Heart left ventricle (tissue), 16 donors: ENCODE results near the gene C18orf32. TPM values are rescaled to one million over a fixed set of nuclear protein-coding genes. Genes with fewer than 3 reads are reported as not detected.
A peak's percentile ranks its signal among the peaks of the same experiment; 100 is the strongest.
"Not testable (repeated sequence)": the region's sequence is repeated elsewhere in the genome, so short reads cannot be mapped to it uniquely, and the experiment has no call there.

Experiments used
- ATAC-seq, 4 donors: fragments of 200-7000 bp; cut with Tn5 transposase; one replicate each; pipeline ENCODE4 v1.9.1; 2020 to 2022; ENCODE audit warnings: moderate library complexity in 4 of 4, mild to moderate bottlenecking in 3 of 4, moderate number of reproducible peaks in 1 of 4
- DNase-seq, 5 donors: peaks; one replicate each; pipeline ENCODE4 v3.0.0-alpha.2; 2020
- H3K27ac ChIP-seq, 12 donors: fragments of 200-600 bp; sonication (generic) in 4 of 12; one replicate each; pipeline versions ENCODE4 v1.5.0 to v1.8.0; 2016 to 2022; ENCODE audit warnings: mild to moderate bottlenecking in 2 of 12
- H3K27me3 ChIP-seq, 9 donors: fragments of 200-600 bp; sonication (generic) in 2 of 9; one replicate each; pipeline versions ENCODE4 v1.5.1 to v1.8.0; 2016 to 2022; ENCODE audit warnings: mild to moderate bottlenecking in 3 of 9
- H3K36me3 ChIP-seq, 9 donors: fragments of 200-600 bp; sonication (generic) in 2 of 9; one replicate each; pipeline versions ENCODE4 v1.5.0 to v1.8.0; 2018 to 2022; ENCODE audit warnings: mild to moderate bottlenecking in 2 of 9
- H3K4me1 ChIP-seq, 12 donors: fragments of 200-600 bp; sonication (generic) in 4 of 12; one replicate each; pipeline versions ENCODE4 v1.5.0 to v1.8.0; 2016 to 2022; ENCODE audit warnings: mild to moderate bottlenecking in 3 of 12
- H3K4me3 ChIP-seq, 12 donors: fragments of 200-600 bp; sonication (generic) in 4 of 12; one replicate each; pipeline versions ENCODE4 v1.5.0 to v1.8.0; 2017 to 2022; ENCODE audit warnings: mild to moderate bottlenecking in 9 of 12, moderate library complexity in 4 of 12
- H3K9me3 ChIP-seq, 12 donors: fragments of 200-600 bp; sonication (generic) in 4 of 12; one replicate each; pipeline versions ENCODE4 v1.5.0 to v1.8.0; 2016 to 2022; ENCODE audit warnings: mild to moderate bottlenecking in 1 of 12
- CTCF ChIP-seq, 12 donors: fragments of 200-600 bp; sonication (generic) in 4 of 12; IDR thresholded peaks; one replicate each; pipeline versions ENCODE4 v1.5.0 to v1.8.0; 2018 to 2022; ENCODE audit warnings: antibody characterized with exemption in 12 of 12, mild to moderate bottlenecking in 5 of 12
- POLR2A ChIP-seq, 2 donors: fragments of 450-650 bp; IDR thresholded peaks; one replicate each; pipeline ENCODE4 v1.6.1; 2017; ENCODE audit warnings: antibody characterized with exemption in 2 of 2, mild to moderate bottlenecking in 2 of 2, moderate library complexity in 2 of 2
- WGBS, 4 donors: extraction: QIAGEN DNeasy Blood & Tissue Kit in 2 of 4; methylation state at CpG; one replicate each; pipeline versions ENCODE4 v1.1.5 to v1.1.7; 2013 to 2018; 5-methylcytosine and 5-hydroxymethylcytosine counted together
- intact Hi-C, 10 donors: fragments of 100-400 bp; cut with DNase I; formaldehyde crosslinking; loops; one replicate each; pipeline versions ENCODE4 v1.11.1 to v1.14.2; 2022
- polyA plus RNA-seq, 2 donors: library from polyadenylated mRNA; stranded (reverse); fragments of 200-250 nt; gene quantifications; one replicate each; pipeline ENCODE4 v1.2.3, GENCODE V29; 2013
- total RNA-seq, 9 donors: library from RNA; depleted of rRNA in 2 of 9; stranded (reverse); fragments of >200 nt in 2 of 9; fragmentation: NEBNext Ultra II Directional in 3 of 9; extraction: Animal tissue kit (Norgen Biotek cat#: 25700) in 3 of 9; gene quantifications; one replicate each; pipeline versions ENCODE4 v1.1.0 to v1.2.4, GENCODE V29; 2016 to 2023
- donor health status: ischemic (EF 13 %, LVEDD 7.1; RV severe dilation, severe dysfunction).
- donor health status: healthy with polysubstance abuse.
- donor health status: DM: no; HTN: yes; CAD: no.
- donor health status: DM: no; HTN: no; CAD: no.
- donor health status: ischemic (EF 25% LVEDD 6.9; RV normal size, moderate dysfunction).
- donor health status: ischemic (EF 25% LVEDD 5.7; RV mildly dilated, moderate dysfunction).
- donor health status: healthy.
- donor health status: DM: yes; HTN: yes; CAD: no.
- donor health status: ischemic (EF 35%, LVEDD 5.7; RV mildly dilated, moderate dysfunction).
- donor health status: nonischemic (EF 11% LVEDD 7.7; RV severe dilation, severe dysfunction).
- donor health status: DM: yes; HTN: yes; CAD: no.
- donor health status: PGD.
- donor health status: ischemic (EF 29% LVEDD 5.4; RV normal size, mild dysfunction).
- donor health status: nonischemic (EF 23%, LVEDD 6.1; RV moderate dilation, normal function).

Gene C18orf32
- total and polyA plus RNA-seq, 11 donors, result 17.6 to 68.8 (median 41.8) TPM

GRCh38 chr18:49514577-49514976, 27.5 kb upstream of the C18orf32 start:
- H3K4me1 ChIP-seq, result no peaks in the 10 kb centered on the region
- TF ChIP-seq CTCF (IDR thresholded peaks at IDR 0.05), result no peak
- TF ChIP-seq POLR2A (IDR thresholded peaks at IDR 0.05), result no peak
- H3K9me3 ChIP-seq, result no peaks in the 10 kb centered on the region
- DNase-seq (peak in 2 of 5 donors; percentile 8 to 33), ATAC-seq (peak; percentile 58 to 77 (median 73))
- no peaks in the 10 kb centered on the region for H3K36me3 ChIP-seq
- no peak overlapping the region for H3K27ac ChIP-seq
- WGBS, 4 donors, result 41 to 51% (median 44%) methylated on average over 9 of the region's 9 CpGs
- no peak overlapping the region for H3K4me3 ChIP-seq
- H3K27me3 ChIP-seq, result peaks cover 0 to 2% (median 0%) of the 10 kb centered on the region in 9 donors
- intact Hi-C loops, result loop anchor here in 7 of 10 donors (5.0 to 10.0 kb wide), 7 partner anchors 250 to 913 kb away; no protein-coding TSS in a partner anchor

GRCh38 chr18:49512876-49513275, 25.8 kb upstream of the C18orf32 start:
- H3K27me3 ChIP-seq, ATAC-seq: not testable (repeated sequence)
- 84 to 94% (median 93%) methylated on average over 8 of the region's 8 CpGs for WGBS, 4 donors

DNA sequence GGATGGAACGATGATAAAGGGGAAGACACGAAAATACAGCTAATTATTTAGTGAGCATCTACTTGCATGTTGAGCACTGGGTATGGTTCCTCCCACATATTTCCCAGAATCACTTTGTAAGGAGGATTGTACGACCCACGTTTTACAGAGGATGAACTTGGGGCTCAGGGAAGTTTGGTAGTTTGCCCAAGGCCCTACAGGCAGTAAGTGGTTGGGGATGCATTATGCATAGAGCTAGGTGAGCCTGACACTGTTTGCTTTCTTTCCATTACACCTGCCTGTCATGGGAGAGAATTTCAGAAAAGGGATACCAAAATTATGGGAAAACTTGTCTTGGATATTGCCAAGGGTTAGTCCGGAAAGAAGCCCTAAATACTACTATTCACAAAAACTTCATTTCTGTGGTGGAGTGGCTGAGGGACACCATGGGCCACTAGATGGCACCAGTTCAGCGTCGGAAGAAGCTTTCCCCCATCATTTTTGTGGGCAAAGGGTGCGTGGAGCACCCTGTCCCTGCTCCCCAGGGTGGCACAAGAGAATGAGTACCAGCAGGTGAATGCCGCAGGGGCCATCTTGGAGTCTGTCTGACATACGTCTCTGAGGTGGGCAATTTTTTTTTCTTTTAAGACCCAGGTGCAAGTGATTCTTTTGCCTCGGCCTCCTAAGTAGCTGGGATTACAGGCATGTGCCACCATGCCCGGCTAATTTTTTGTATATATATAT, 23.5 kb upstream of the C18orf32 start:
- no peaks in the 10 kb centered on the region for H3K4me1 ChIP-seq
- DNase-seq (peak in 4 of 5 donors; percentile 31 to 64 (median 42)), ATAC-seq (peak in 3 of 4 donors; percentile 52 to 72 (median 66))
- intact Hi-C loops, result loop anchor here (1.0 to 10.0 kb wide), 11 partner anchors 254 to 917 kb away; no protein-coding TSS in a partner anchor
- WGBS, 4 donors, result 40 to 44% (median 42%) methylated on average over 12 of the region's 12 CpGs
- H3K4me3 ChIP-seq, result no peak overlapping the region
- H3K27ac ChIP-seq, result no peak overlapping the region
- no peaks in the 10 kb centered on the region for H3K9me3 ChIP-seq
- no peak for TF ChIP-seq POLR2A (IDR thresholded peaks at IDR 0.05)
- TF ChIP-seq CTCF (IDR thresholded peaks at IDR 0.05), result peak; percentile 71 to 87 (median 81)
- H3K27me3 ChIP-seq, result peaks cover 0 to 6% (median 0%) of the 10 kb centered on the region in 9 donors
- H3K36me3 ChIP-seq, result no peaks in the 10 kb centered on the region

More at GRCh38 chr18:49512876-49513275, 25.8 kb upstream of the C18orf32 start:
- H3K9me3 ChIP-seq, H3K4me1 ChIP-seq, DNase-seq, H3K27ac ChIP-seq, H3K4me3 ChIP-seq, H3K36me3 ChIP-seq: not testable (repeated sequence)
- intact Hi-C loops, result loop anchor here in 7 of 10 donors (2.0 to 10.0 kb wide), 8 partner anchors 252 to 914 kb away; no protein-coding TSS in a partner anchor

DNA sequence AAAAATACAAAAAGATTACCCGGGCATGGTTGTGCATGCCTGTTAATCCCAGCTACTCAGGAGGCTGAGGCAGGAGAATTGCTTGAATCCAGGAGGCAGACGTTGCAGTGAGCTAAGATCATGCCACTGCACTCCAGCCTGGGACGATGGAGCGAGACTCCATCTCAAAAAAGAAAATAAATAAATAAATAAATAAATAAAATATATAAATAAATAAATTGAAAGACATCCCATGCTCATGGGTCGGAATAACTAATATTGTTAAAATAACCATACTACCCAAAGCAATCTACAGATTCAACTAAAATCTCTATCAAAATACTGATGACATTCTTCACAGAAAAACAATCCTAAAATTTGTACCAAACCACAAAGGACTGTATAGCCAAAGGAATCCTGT, 19.4 kb upstream of the C18orf32 start:
- H3K27me3 ChIP-seq, H3K9me3 ChIP-seq, H3K27ac ChIP-seq, intact Hi-C loops, ATAC-seq, H3K4me1 ChIP-seq, H3K4me3 ChIP-seq, H3K36me3 ChIP-seq, DNase-seq: not testable (repeated sequence)
- WGBS, 4 donors, result 91 to 93% (median 93%) methylated on average over 5 of the region's 5 CpGs

DNA sequence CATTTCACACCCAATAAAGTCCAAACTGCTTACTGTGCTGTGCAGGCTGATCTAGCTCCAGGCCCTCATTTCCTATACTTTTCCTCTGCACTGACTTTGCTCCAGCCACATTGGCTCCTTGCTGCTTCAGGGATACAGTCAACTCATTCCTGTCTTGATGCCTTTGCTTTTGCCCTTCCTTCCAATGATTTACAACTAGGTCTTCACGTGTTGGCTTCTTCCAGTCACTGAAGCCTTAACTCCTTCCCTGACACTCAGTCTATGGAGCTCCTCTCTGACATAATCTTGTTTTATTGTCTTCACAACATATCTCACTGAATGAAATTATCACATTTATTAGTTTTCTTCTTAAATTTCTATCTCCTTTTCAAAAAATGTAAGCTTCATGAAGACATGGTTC, 16.9 kb upstream of the C18orf32 start:
- DNase-seq (no peak), ATAC-seq (no peak)
- H3K27me3 ChIP-seq, result peaks cover 0 to 18% (median 5%) of the 10 kb centered on the region in 9 donors
- no peaks in the 10 kb centered on the region for H3K36me3 ChIP-seq
- intact Hi-C loops, result no loop called here
- TF ChIP-seq CTCF (IDR thresholded peaks at IDR 0.05) (no peak), POLR2A (IDR thresholded peaks at IDR 0.05) (no peak)
- H3K4me3 ChIP-seq, result no peak overlapping the region
- no peaks in the 10 kb centered on the region for H3K9me3 ChIP-seq
- no peak overlapping the region for H3K27ac ChIP-seq
- H3K4me1 ChIP-seq, result no peaks in the 10 kb centered on the region
- 25 to 37% (median 31%) methylated on average over 1 of the region's 1 CpG for WGBS, 4 donors
